ENCODE data around the gene AMD1.
A peak's percentile ranks its signal among the peaks of the same experiment; 100 is the strongest.

AMD1 gene

GRCh38 chr6:110939429-110940200, 65.0 kb downstream of the AMD1 start:
- DNase-seq, result no peak

GRCh38 chr6:110944681-110945151, 70.1 kb downstream of the AMD1 start:
- peak; percentile 65 for DNase-seq
